Activated T-helper 17 cell treated with anti-CD3 and anti-CD28 coated beads, Interleukin-2, amount 50 U/mL, for 72 hours (primary cell): ENCODE results near the gene ADRA2C. TPM values are rescaled to one million over a fixed set of nuclear protein-coding genes. Genes with fewer than 3 reads are reported as not detected.

Experiments used
- ATAC-seq: fragments of 150-1000 bp; cut with Tn5 transposase; replicated peaks from 2 replicates; pipeline ENCODE4 v1.10.0; 2021; ENCODE audit warnings: mild to moderate bottlenecking, moderate library complexity
- H3K27ac Mint-ChIP-seq: one replicate; pipeline ENCODE4 v1.8.0; 2022; ENCODE audit warnings: mixed read lengths
- H3K27me3 Mint-ChIP-seq: one replicate; pipeline ENCODE4 v1.8.0; 2022; ENCODE audit warnings: mixed read lengths
- H3K36me3 Mint-ChIP-seq: one replicate; pipeline ENCODE4 v1.8.0; 2022; ENCODE audit warnings: low read depth, mild to moderate bottlenecking, mixed read lengths
- H3K4me1 Mint-ChIP-seq: one replicate; pipeline ENCODE4 v1.8.0; 2022; ENCODE audit warnings: mixed read lengths
- H3K4me3 Mint-ChIP-seq: one replicate; pipeline ENCODE4 v1.8.0; 2022; ENCODE audit warnings: mild to moderate bottlenecking, mixed read lengths
- H3K9me3 Mint-ChIP-seq: one replicate; pipeline ENCODE4 v1.8.0; 2022; ENCODE audit warnings: mixed read lengths
- total RNA-seq, 2 donors: library from RNA; stranded (reverse); gene quantifications; one replicate each; pipeline ENCODE4 v1.2.3, GENCODE V29; 2022

The ADRA2C gene
- total RNA-seq, 2 donors from 2014 or later, result not detected

DNA sequence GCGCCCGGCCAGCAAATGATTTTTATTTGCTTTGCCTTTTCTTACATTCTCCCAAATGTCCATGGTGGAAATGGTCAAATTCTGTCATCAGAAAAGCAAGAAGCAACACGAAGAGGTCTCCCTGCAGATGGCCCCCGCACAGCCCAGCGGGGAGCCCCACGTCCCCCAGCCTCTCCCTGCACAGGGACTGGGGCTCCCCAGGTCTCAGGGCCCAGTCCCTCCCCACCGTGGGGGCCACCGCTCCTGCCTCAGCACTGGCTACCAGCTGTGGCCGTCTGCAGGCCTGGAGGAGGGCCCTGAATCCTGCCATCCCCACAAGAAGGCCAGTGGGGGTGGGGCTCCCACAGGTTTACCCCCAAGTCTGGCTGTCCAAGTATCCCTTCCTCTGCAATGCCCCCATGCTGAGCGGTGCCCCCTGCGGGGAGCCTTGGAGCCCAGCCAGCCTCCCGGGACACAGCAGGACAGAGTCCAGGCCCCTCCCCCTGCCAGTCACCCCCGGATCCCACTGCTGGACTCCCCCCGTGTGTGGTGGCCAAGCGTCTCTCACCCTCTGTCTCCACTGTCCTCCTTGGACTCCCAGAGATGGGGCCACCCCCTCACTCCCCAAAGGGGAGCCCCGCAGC is 38.2 kb upstream of the ADRA2C start:
- H3K9me3 Mint-ChIP-seq, result no peaks in the 10 kb centered on the region
- peaks cover 6% of the 10 kb centered on the region for H3K4me1 Mint-ChIP-seq
- H3K36me3 Mint-ChIP-seq, result no peaks in the 10 kb centered on the region
- no peak overlapping the region for H3K27ac Mint-ChIP-seq
- peaks cover 14% of the 10 kb centered on the region for H3K27me3 Mint-ChIP-seq
- H3K4me3 Mint-ChIP-seq, result no peak overlapping the region
- no peak for ATAC-seq

DNA sequence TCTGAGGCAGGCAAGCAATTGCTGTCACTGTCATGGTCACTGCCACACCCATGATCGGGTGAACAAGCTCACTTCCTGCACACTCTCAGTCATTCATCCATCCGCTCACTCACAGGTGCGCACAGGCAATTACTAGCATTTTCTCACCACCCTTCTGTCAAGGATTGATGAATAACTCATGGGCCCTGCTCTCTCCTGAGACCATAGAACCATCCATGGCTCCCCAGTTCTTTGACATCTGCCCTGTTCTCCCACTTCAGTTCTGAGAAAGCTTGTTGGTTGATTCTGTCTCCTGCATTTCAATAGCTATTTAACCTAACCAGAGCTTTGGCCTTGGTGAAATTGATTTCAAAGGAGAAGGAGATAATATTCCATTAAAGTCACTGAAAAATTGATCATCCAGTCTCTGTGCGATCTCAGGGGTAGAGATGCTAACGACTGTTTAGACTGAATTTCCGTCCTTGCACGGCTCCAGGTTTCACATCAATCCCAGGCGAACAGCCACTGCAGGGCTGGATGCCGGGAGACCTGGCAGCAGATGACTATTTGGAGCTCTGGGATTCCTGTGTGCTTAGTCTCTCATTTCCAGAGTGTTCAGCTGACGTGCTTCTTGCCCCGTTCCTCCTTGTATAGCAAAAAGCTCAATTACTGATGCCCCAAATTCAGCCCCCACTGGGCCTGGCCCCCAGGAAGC is 36.9 kb upstream of the ADRA2C start:
- Mint-ChIP-seq H3K36me3 (no peaks in the 10 kb centered on the region), H3K27ac (no peak overlapping the region), H3K9me3 (no peaks in the 10 kb centered on the region), H3K27me3 (peaks cover 13% of the 10 kb centered on the region), H3K4me3 (no peak overlapping the region), H3K4me1 (peaks cover 5% of the 10 kb centered on the region)
- ATAC-seq, result no peak

DNA sequence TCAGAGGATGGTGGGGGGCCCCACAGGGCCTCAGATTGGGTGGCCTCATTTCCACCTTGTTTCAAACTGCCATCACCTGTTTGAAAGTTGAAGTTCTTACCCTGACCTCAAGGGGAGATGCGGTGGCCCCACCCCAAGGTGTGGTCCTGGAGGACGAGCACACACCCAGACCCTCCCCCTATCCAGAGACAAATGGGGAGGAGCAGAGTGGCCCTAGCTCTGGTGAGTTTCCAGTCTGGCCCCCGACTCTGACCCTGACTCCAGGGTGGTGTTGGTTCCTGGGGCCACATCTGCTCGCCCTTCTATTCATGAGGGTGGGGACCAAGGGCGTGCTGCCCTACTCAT is 36.3 kb upstream of the ADRA2C start:
- Mint-ChIP-seq H3K27ac (no peak overlapping the region), H3K4me3 (no peak overlapping the region), H3K36me3 (no peaks in the 10 kb centered on the region), H3K4me1 (no peaks in the 10 kb centered on the region), H3K9me3 (no peaks in the 10 kb centered on the region), H3K27me3 (peaks cover 8% of the 10 kb centered on the region)
- no peak for ATAC-seq

DNA sequence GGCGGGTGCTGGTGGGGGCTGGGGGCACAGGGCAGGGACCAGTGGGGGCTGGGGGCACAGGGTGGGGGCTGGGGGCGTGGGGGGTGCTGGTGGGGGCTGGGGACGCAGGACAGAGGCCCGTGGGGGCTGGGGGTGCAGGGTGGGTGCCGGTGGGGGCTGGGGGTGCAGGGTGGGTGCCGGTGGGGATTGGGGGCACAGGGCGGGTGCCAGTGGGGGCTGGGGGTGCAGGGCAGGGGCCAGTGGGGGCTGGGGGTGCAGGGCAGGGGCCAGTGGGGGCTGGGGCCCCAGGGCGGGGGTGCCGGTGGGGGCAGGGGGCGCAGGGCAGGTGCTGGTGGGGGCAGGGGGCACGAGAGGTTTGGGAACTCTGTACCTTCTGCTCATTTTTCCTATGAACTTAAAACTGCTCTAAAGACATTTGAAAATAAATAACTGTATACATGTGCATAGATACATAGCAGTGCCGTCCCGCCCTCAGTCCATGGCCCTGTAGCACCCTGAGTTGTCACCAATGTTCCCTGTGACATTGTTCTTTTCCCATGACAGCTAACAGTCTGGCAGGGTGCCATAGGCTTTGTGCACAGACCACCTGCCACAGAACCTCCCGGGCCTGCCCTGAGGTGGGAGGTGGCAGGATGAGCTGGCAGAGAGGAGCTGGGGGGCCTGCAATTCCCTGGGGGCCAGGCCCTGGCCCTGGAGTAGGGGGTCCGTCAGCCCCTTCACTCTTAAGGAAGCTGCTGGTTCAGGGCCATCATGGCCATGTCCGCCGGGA is 35.6 kb upstream of the ADRA2C start:
- ATAC-seq, result no peak
- H3K36me3 Mint-ChIP-seq, result no peaks in the 10 kb centered on the region
- no peaks in the 10 kb centered on the region for H3K4me1 Mint-ChIP-seq
- H3K9me3 Mint-ChIP-seq, result no peaks in the 10 kb centered on the region
- peaks cover 8% of the 10 kb centered on the region for H3K27me3 Mint-ChIP-seq
- no peak overlapping the region for H3K27ac Mint-ChIP-seq
- H3K4me3 Mint-ChIP-seq, result no peak overlapping the region

DNA sequence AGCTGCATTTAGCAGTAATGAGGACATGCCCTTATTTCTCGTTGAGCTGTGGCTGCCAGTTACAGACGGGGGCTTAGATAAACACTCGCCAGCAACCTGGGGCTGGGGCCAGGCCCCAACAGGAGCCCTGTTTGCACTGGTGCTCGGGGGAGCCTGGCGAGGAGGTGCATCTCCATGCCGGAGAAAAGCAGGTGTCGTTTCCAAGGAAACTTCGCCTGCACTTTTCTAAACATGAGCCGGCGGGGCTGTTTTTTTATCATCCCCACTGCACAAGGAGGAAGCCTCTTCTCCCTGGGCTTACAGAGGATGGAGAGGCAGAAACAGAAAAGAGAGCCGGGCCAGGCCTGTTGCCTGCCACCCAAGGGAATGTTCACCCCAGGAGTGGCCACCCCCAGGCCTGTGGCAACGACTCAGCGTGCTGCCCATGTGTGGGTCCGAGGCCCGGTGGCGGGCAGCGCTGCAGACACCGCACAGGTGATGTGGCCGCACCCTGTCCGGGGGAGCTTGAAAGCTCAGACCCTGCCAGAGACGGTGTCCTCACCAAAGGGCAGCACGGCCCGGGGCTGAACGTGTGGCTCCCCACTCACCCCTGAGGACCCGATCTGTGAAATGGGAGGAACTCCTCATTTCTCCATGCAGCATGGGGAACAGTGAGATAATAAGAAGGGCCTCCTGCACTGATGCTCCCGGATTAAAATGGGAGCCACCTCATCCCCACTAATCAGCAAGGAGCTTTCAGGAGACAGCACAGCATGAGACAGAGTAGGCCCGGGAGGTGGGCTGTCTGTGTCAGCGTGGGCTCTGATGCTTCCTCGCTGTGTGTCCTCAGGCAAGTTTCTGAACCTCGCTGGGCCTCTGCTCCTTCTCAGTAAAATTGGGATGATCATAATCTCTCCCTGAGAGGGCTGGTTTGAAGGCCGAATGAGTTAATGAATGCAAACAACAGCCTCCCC is 33.8 kb upstream of the ADRA2C start:
- no peak overlapping the region for H3K4me3 Mint-ChIP-seq
- no peaks in the 10 kb centered on the region for H3K36me3 Mint-ChIP-seq
- no peak overlapping the region for H3K27ac Mint-ChIP-seq
- peaks cover 13% of the 10 kb centered on the region for H3K27me3 Mint-ChIP-seq
- no peak for ATAC-seq
- no peaks in the 10 kb centered on the region for H3K9me3 Mint-ChIP-seq
- H3K4me1 Mint-ChIP-seq, result no peaks in the 10 kb centered on the region

DNA sequence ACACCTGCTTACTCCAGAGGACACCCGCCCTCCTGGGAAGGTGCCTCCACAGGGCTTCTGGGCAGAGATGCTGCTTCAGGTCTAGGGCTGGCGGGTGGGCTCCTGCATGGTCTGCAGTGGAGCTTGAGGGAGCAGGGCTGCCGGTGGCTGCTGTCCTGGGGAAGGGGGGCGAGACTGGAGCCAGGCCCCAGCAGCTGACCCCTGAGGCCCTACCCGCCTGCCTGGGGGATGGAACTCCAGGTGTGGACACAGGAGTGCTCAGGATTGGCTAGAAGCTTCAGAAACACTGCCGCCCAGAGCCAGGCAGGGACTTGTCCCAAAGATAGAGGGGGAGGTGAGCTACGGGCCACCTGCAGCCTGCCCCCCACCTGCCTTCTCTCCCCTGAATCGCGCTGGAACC is 33.0 kb upstream of the ADRA2C start:
- no peak for ATAC-seq
- Mint-ChIP-seq H3K36me3 (no peaks in the 10 kb centered on the region), H3K4me1 (no peaks in the 10 kb centered on the region), H3K27me3 (peaks cover 16% of the 10 kb centered on the region), H3K9me3 (no peaks in the 10 kb centered on the region), H3K4me3 (no peak overlapping the region), H3K27ac (no peak overlapping the region)

DNA sequence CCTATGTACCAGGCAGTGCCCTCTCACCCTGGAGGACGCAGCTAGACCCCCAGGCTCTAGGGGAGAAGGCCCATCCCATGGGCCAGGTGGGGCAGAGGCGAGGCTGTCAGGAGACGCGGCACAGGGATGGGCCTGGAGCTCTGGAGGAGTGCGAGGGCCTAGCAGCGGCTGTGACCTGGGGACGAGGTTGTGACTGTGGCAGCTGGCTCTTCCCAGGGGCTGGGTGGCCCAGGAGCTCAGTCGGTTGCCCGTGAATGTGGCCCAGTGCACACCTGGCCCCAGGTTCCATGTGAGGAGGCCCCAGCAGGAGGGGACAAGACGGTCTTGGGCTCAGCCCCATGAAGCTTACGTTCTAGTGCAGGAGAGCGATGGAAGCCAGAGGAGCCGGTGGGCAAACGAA is 31.0 kb upstream of the ADRA2C start:
- H3K27ac Mint-ChIP-seq, result no peak overlapping the region
- H3K36me3 Mint-ChIP-seq, result no peaks in the 10 kb centered on the region
- peaks cover 10% of the 10 kb centered on the region for H3K27me3 Mint-ChIP-seq
- ATAC-seq, result no peak
- no peaks in the 10 kb centered on the region for H3K9me3 Mint-ChIP-seq
- H3K4me3 Mint-ChIP-seq, result no peak overlapping the region
- no peaks in the 10 kb centered on the region for H3K4me1 Mint-ChIP-seq

DNA sequence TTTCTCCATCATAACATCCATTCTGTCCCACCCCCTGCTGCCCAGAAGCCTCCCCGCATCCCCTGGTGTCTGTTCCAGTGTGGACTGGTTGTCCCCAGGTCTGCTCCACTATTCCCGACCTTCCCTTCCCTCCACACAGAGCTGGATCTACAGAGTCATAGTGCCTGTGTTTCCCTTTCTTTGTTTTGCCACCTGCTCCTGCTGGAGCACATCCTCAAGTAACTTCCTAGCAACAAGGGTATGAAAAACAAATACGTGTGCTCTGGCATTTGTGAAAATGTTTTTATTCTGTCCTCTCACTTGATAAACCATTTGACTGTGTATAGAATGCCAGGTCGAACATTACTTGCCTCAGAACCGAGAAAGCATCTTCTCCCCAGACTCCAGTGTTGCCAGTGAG is 29.9 kb upstream of the ADRA2C start:
- H3K4me1 Mint-ChIP-seq, result no peaks in the 10 kb centered on the region
- no peaks in the 10 kb centered on the region for H3K9me3 Mint-ChIP-seq
- H3K27me3 Mint-ChIP-seq, result peaks cover 10% of the 10 kb centered on the region
- no peak for ATAC-seq
- H3K36me3 Mint-ChIP-seq, result no peaks in the 10 kb centered on the region
- H3K27ac Mint-ChIP-seq, result no peak overlapping the region
- H3K4me3 Mint-ChIP-seq, result no peak overlapping the region

DNA sequence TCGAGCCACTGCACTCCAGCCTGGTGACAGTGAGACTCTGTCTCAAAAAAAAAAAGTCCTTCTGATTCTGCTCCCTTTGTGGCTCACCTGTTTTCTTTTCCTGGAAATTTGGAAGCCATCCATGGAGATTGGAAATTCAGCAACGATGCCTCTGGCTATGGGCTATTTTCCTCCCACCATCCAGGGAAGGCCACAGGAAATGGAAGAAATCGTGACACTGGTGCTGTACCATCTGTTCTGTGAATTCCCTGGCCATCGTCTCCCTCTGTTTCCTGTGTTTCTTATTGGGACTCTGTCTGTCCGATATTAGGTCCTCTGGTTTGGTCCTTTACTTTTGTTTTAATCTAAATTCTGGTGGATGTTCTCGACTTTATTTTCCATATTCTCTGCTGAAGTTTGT is 29.4 kb upstream of the ADRA2C start:
- Mint-ChIP-seq H3K4me1 (no peaks in the 10 kb centered on the region), H3K4me3 (no peak overlapping the region), H3K27me3 (peaks cover 11% of the 10 kb centered on the region), H3K27ac (no peak overlapping the region), H3K9me3 (no peaks in the 10 kb centered on the region), H3K36me3 (no peaks in the 10 kb centered on the region)
- ATAC-seq, result no peak

DNA sequence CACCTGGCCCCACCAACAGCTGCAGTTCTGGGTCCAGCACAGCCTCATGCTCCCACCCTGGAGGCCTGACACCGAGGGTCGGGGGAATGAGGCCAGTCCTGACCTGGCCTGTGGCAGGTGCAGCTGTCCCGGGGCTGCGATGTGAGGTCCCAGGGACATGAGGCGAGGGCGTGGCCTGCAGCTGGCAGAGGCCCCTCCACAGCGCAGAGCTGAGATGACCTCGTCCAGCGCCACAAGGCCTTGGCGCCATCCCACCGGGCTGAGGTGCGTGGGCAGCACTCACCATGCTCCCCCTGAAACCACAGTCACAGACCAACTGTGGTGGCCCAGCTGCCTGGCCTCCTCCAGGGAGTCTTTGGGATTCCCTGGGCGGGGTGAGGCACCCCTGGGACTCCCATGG is 26.6 kb upstream of the ADRA2C start:
- ATAC-seq, result no peak

DNA sequence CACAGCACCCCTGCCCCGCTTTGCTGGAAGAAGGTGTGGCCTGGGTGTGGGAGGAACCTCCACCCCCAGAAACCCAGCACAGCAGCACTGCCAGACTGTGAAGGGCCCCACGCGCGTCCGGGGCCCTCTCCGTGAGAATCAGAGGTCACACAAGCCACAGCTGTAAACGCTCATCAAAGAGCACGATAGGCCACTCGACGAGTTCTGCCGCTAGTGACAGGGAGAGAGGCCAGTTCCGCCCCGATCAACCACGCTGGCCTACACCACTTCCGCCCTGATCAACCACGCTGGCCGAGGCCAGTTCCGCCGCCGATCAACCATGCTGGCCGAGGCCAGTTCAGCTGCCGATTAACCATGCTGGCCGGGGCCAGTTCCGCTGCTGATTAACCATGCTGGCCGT is 25.9 kb upstream of the ADRA2C start:
- Mint-ChIP-seq H3K27me3 (peaks cover 28% of the 10 kb centered on the region), H3K27ac (no peak overlapping the region), H3K36me3 (no peaks in the 10 kb centered on the region)

More for the DNA sequence above, 26.6 kb upstream of the ADRA2C start:
- H3K36me3 Mint-ChIP-seq, result no peaks in the 10 kb centered on the region
- no peaks in the 10 kb centered on the region for H3K9me3 Mint-ChIP-seq
- H3K4me3 Mint-ChIP-seq, result no peak overlapping the region
- H3K27me3 Mint-ChIP-seq, result peaks cover 21% of the 10 kb centered on the region
- H3K27ac Mint-ChIP-seq, result no peak overlapping the region
- no peaks in the 10 kb centered on the region for H3K4me1 Mint-ChIP-seq

DNA sequence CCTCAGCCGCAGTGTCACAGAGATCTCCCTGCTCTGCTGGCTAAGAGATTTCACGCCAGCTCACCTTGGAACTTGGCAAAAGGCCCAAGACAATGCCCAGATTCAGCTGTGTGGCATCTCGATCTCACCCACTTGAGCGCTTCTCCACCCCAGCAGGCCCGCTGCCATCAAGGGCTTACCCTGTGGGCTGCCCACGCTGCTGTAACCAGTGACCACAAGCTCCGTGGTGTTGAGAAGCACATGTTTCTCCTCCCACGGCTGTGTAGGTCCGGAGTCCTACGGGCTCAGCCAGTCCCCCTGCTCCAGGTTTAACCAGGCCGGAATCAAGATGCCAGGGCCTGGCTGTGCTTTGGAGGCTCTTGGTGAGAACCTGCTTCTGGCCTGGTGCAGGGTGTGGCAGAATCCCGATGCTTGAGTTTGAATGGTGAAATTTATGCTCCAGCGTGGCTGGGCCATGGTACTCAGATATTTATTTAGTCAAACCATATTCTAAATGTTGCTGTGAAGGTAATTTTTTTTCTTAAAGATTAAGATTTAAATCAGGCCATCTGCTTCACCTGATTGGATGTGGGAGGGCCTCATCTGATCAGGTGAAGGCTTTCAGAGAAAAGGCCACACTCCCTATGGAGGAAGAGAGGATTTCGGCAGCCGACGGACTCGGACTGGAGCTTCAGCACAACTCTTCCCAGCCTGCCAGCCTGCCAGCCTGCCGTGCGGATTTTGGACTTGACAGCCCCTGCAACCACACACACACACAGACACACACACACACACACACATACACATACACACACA is 24.8 kb upstream of the ADRA2C start:
- no peak overlapping the region for H3K27ac Mint-ChIP-seq
- no peak overlapping the region for H3K4me3 Mint-ChIP-seq
- no peaks in the 10 kb centered on the region for H3K4me1 Mint-ChIP-seq
- H3K27me3 Mint-ChIP-seq, result peaks cover 32% of the 10 kb centered on the region
- no peaks in the 10 kb centered on the region for H3K36me3 Mint-ChIP-seq
- no peak for ATAC-seq
- H3K9me3 Mint-ChIP-seq, result no peaks in the 10 kb centered on the region

More for the DNA sequence above, 25.9 kb upstream of the ADRA2C start:
- Mint-ChIP-seq H3K9me3 (no peaks in the 10 kb centered on the region), H3K4me3 (no peak overlapping the region), H3K4me1 (no peaks in the 10 kb centered on the region)
- ATAC-seq, result no peak

DNA sequence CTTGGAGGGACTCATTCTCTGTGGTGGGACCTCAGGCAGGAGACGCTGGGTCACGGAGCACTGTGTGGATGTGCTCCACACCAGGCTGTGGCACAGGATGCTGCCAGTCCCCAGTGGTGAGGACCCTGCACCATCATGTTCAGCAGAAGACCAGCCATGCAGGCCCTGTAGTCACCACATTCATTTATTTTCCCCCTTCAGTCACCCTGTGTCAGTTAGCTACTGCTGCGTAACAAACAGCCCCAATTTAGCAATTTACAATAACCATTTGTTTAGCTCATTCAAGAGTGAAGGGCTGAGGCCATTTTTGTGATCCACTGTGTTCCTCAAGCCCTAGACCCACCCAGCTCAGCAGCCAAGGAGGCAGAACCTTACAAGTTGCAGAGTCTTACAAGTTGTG is 23.6 kb upstream of the ADRA2C start:
- H3K36me3 Mint-ChIP-seq, result no peaks in the 10 kb centered on the region
- no peak for ATAC-seq

DNA sequence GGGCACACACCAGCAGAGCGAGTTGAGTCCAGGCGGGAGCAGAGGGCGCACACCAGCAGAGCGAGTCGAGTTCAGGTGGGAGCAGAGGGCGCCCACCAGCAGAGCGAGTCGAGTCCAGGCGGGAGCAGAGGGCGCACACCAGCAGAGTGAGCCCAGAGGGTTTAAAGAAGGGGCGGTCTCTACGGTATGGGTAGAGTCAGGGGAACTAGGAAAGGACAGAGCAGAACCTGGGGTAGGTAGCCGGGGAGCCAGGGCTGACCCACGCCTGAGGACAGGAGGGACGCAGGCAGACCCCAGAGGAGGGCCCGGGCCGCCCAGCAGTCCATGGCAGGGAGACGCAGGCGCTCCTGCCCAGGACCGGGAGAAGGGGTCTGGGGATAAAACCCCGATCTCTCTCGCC is 22.0 kb upstream of the ADRA2C start:
- no peaks in the 10 kb centered on the region for H3K36me3 Mint-ChIP-seq
- H3K27me3 Mint-ChIP-seq, result peaks cover 38% of the 10 kb centered on the region
- no peak overlapping the region for H3K27ac Mint-ChIP-seq
- H3K4me1 Mint-ChIP-seq, result peaks cover 5% of the 10 kb centered on the region
- H3K4me3 Mint-ChIP-seq, result no peak overlapping the region
- ATAC-seq, result no peak
- no peaks in the 10 kb centered on the region for H3K9me3 Mint-ChIP-seq

More for the DNA sequence above, 23.6 kb upstream of the ADRA2C start:
- peaks cover 5% of the 10 kb centered on the region for H3K4me1 Mint-ChIP-seq
- H3K27me3 Mint-ChIP-seq, result peaks cover 37% of the 10 kb centered on the region
- H3K4me3 Mint-ChIP-seq, result no peak overlapping the region
- no peak overlapping the region for H3K27ac Mint-ChIP-seq
- no peaks in the 10 kb centered on the region for H3K9me3 Mint-ChIP-seq
